HG02938 (cell line): Measurements from ENCODE around the gene WNT7B.

Experiments
- ATAC-seq: cut with Tn5 transposase; IDR thresholded peaks from one replicate; pipeline ENCODE4 v1.9.1; 2021; ENCODE audit warnings: mild to moderate bottlenecking, moderate library complexity; ENCODE audit not compliant: unreplicated experiment

WNT7B gene

GRCh38 chr22:45960477-45961386 is 16.2 kb downstream of the WNT7B start:
- ATAC-seq: no peak

- ATAC-seq: no peak
Observed at GRCh38 chr22:45959719-45960476, 17.1 kb downstream of the WNT7B start.

GRCh38 chr22:45958971-45959370 is 18.0 kb downstream of the WNT7B start:
- ATAC-seq: no peak

- ATAC-seq: no peak
Observed at GRCh38 chr22:45957826-45958225, 19.1 kb downstream of the WNT7B start.

GRCh38 chr22:45953178-45953577 is 23.8 kb downstream of the WNT7B start:
- no peak for ATAC-seq

- no peak for ATAC-seq
Observed at GRCh38 chr22:45952553-45952952, 24.4 kb downstream of the WNT7B start.

- ATAC-seq: no peak
Observed at GRCh38 chr22:45952151-45952550, 24.8 kb downstream of the WNT7B start.

GRCh38 chr22:45949891-45950290 is 27.1 kb downstream of the WNT7B start:
- no peak for ATAC-seq

GRCh38 chr22:45949258-45949870 is 27.6 kb downstream of the WNT7B start:
- no peak for ATAC-seq

GRCh38 chr22:45948081-45948648 is 28.8 kb downstream of the WNT7B start:
- ATAC-seq: no peak

- ATAC-seq: no peak
Observed at GRCh38 chr22:45946805-45947600, 30.0 kb downstream of the WNT7B start.

- ATAC-seq: no peak
Observed at GRCh38 chr22:45945621-45946106, 31.3 kb downstream of the WNT7B start.

- no peak for ATAC-seq
Observed at GRCh38 chr22:45942787-45943493, 34.0 kb downstream of the WNT7B start.

- no peak for ATAC-seq
Observed at GRCh38 chr22:45942344-45942743, 34.6 kb downstream of the WNT7B start.

- ATAC-seq: no peak
Observed at GRCh38 chr22:45938913-45939312, 38.0 kb downstream of the WNT7B start.

GRCh38 chr22:45937960-45938359 is 39.0 kb downstream of the WNT7B start:
- ATAC-seq: no peak

- ATAC-seq: no peak
Observed at GRCh38 chr22:45935573-45935972, 41.4 kb downstream of the WNT7B start.

- no peak for ATAC-seq
Observed at GRCh38 chr22:45934659-45935341, 42.2 kb downstream of the WNT7B start.

GRCh38 chr22:45934168-45934564 is 42.8 kb downstream of the WNT7B start:
- no peak for ATAC-seq
